ENCODE data around the gene ANO1. TPM values are rescaled to one million over a fixed set of nuclear protein-coding genes. Genes with fewer than 3 reads are reported as not detected.

The ANO1 gene
- polyA plus RNA-seq, 3 donors: 3.9 to 7.8 (median 5.7) TPM

GRCh38 chr11:70105369-70105754 lies 27.2 kb downstream of the ANO1 start:
- 84 to 90% (median 89%) methylated on average over 12 of the region's 12 CpGs for WGBS, 3 donors
- H3K27ac ChIP-seq (ENCODE audit: low read depth, low read length): no peak overlapping the region

- WGBS, 3 donors: 64 to 77% (median 73%) methylated on average over 24 of the region's 24 CpGs
- no peak overlapping the region for H3K27ac ChIP-seq (ENCODE audit: low read depth, low read length)
Measured at GRCh38 chr11:70105755-70106571, 27.8 kb downstream of the ANO1 start.

GRCh38 chr11:70106757-70107156 lies 28.6 kb downstream of the ANO1 start:
- no peak overlapping the region for H3K27ac ChIP-seq (ENCODE audit: low read depth, low read length)
- WGBS, 3 donors: 72 to 82% (median 81%) methylated on average over 5 of the region's 5 CpGs

GRCh38 chr11:70107191-70107590 lies 29.1 kb downstream of the ANO1 start:
- 61 to 71% (median 64%) methylated on average over 4 to 9 of the region's 9 CpGs for WGBS, 3 donors
- H3K27ac ChIP-seq (ENCODE audit: low read depth, low read length): no peak overlapping the region

GRCh38 chr11:70107756-70108155 lies 29.6 kb downstream of the ANO1 start:
- 67 to 75% (median 73%) methylated on average over 11 of the region's 11 CpGs for WGBS, 3 donors
- no peak overlapping the region for H3K27ac ChIP-seq (ENCODE audit: low read depth, low read length)

GRCh38 chr11:70108250-70108649 lies 30.1 kb downstream of the ANO1 start:
- WGBS, 3 donors: 53 to 77% (median 64%) methylated on average over 11 of the region's 11 CpGs
- H3K27ac ChIP-seq (ENCODE audit: low read depth, low read length): no peak overlapping the region

GRCh38 chr11:70109006-70109405 lies 30.9 kb downstream of the ANO1 start:
- WGBS, 3 donors: 49 to 76% (median 62%) methylated on average over 7 of the region's 7 CpGs
- no peak overlapping the region for H3K27ac ChIP-seq (ENCODE audit: low read depth, low read length)

GRCh38 chr11:70109903-70110302 lies 31.8 kb downstream of the ANO1 start:
- no peak overlapping the region for H3K27ac ChIP-seq (ENCODE audit: low read depth, low read length)
- WGBS, 3 donors: 92 to 94% (median 93%) methylated on average over 6 of the region's 6 CpGs

GRCh38 chr11:70110538-70111055 lies 32.5 kb downstream of the ANO1 start:
- H3K27ac ChIP-seq (ENCODE audit: low read depth, low read length): no peak overlapping the region
- WGBS, 3 donors: 77 to 80% (median 78%) methylated on average over 17 of the region's 17 CpGs

GRCh38 chr11:70111269-70112016 lies 33.3 kb downstream of the ANO1 start:
- H3K27ac ChIP-seq (ENCODE audit: low read depth, low read length): no peak overlapping the region
- 39 to 42% (median 40%) methylated on average over 29 of the region's 29 CpGs for WGBS, 3 donors

- 34 to 58% (median 43%) methylated on average over 5 of the region's 5 CpGs for WGBS, 3 donors
- H3K27ac ChIP-seq (ENCODE audit: low read depth, low read length): no peak overlapping the region
Measured at GRCh38 chr11:70112017-70112434, 33.9 kb downstream of the ANO1 start.

- no peak overlapping the region for H3K27ac ChIP-seq (ENCODE audit: low read depth, low read length)
- WGBS, 3 donors: 64 to 74% (median 72%) methylated on average over 5 of the region's 5 CpGs
Measured at GRCh38 chr11:70113801-70114200, 35.7 kb downstream of the ANO1 start.

GRCh38 chr11:70115778-70116177 lies 37.7 kb downstream of the ANO1 start:
- 90 to 93% (median 90%) methylated on average over 8 of the region's 8 CpGs for WGBS, 3 donors
- H3K27ac ChIP-seq (ENCODE audit: low read depth, low read length): no peak overlapping the region

- 76 to 92% (median 89%) methylated on average over 19 of the region's 19 CpGs for WGBS, 3 donors
- H3K27ac ChIP-seq (ENCODE audit: low read depth, low read length): no peak overlapping the region
Measured at GRCh38 chr11:70116386-70117065, 38.4 kb downstream of the ANO1 start.

GRCh38 chr11:70117567-70118145 lies 39.5 kb downstream of the ANO1 start:
- no peak overlapping the region for H3K27ac ChIP-seq (ENCODE audit: low read depth, low read length)
- WGBS, 3 donors: 84 to 87% (median 85%) methylated on average over 7 of the region's 7 CpGs

- WGBS, 3 donors: 80 to 94% (median 90%) methylated on average over 1 of the region's 1 CpG
Measured at GRCh38 chr11:70118642-70119041, 40.5 kb downstream of the ANO1 start.

GRCh38 chr11:70119502-70119901 lies 41.4 kb downstream of the ANO1 start:
- WGBS, 3 donors: 95 to 98% (median 97%) methylated on average over 2 of the region's 2 CpGs
- no peak overlapping the region for H3K27ac ChIP-seq (ENCODE audit: low read depth, low read length)

More at GRCh38 chr11:70118642-70119041, 40.5 kb downstream of the ANO1 start:
- H3K27ac ChIP-seq (ENCODE audit: low read depth, low read length): no peak overlapping the region

- WGBS, 3 donors: 54 to 83% (median 77%) methylated on average over 11 of the region's 11 CpGs
Measured at GRCh38 chr11:70120674-70121073, 42.6 kb downstream of the ANO1 start.

More at GRCh38 chr11:70120674-70121073, 42.6 kb downstream of the ANO1 start:
- no peak overlapping the region for H3K27ac ChIP-seq (ENCODE audit: low read depth, low read length)

Data from adipose tissue (tissue), 3 donors.